HG02798 (cell line): Measurements from ENCODE around the gene NPIPB4.
A peak's percentile ranks its signal among the peaks of the same experiment; 100 is the strongest.
"Not testable (repeated sequence)": the region's sequence is repeated elsewhere in the genome, so short reads cannot be mapped to it uniquely, and the experiment has no call there.

ENCODE experiments used
- ATAC-seq: cut with Tn5 transposase; IDR thresholded peaks from one replicate; pipeline ENCODE4 v1.9.1; 2021; ENCODE audit warnings: mild to moderate bottlenecking; ENCODE audit not compliant: unreplicated experiment, poor library complexity

NPIPB4 gene

DNA sequence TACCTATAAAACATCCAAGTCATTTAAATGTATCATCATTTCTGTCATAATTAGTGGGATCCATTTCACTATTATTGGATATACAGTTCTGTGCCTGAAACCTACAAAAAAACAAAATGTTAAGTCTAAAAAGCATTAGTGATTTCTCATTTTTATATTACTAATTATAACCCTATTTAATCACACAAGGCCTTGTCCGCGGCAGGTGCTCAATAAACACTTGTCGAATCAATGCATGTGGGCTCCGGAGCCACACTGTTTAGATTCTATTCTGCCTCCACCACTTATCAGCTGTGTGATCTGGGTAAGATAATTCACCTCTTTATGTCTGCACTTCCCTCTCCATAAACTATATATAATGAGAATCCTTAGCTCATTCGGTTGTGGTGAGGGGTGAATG lies at the start of gene NPIPB4:
TSS of gene NPIPB4 (minus strand) at position 101 of the 400 bp plus-strand sequence. CDS start 378 bp downstream, outside the sequence.
- not testable (repeated sequence) for ATAC-seq

DNA sequence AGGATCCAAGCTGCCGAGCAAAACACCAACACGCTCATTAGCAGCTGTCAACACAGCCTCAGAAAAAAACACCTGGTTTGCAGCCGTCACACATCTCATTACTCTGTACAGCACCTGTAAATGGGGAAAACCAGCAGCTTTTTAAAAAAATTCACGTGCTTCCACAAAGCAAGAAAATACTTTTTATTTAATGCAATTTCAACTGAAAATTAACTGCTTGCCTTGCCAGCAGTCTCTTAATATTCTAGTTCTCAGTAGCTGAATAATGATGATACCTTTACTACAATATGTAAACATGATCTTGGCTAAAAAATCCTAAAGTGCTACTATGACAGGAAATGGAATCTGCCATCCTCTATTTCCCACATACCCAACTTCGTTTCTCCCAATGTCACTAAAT lies 41.4 kb upstream of the NPIPB4 start:
- not testable (repeated sequence) for ATAC-seq

DNA sequence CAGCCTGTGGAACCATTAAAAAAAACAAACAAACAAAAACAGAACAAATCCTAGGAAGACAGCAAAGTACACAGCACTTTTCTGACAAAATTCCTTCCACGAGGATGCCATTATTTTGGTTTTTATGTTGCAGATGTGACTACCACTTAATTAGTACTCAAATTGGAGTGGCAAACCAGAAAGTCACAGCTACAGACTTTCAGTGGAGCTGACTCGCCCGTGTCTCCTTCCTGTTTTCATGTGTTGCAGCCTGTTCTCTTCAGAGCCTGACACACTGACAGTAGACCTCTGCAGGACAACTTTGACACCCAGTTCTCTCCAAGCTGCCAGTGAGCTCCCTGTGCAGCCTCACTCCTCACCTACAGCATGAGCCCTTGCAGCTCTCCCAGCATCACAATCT lies 24.4 kb upstream of the NPIPB4 start:
- not testable (repeated sequence) for ATAC-seq

DNA sequence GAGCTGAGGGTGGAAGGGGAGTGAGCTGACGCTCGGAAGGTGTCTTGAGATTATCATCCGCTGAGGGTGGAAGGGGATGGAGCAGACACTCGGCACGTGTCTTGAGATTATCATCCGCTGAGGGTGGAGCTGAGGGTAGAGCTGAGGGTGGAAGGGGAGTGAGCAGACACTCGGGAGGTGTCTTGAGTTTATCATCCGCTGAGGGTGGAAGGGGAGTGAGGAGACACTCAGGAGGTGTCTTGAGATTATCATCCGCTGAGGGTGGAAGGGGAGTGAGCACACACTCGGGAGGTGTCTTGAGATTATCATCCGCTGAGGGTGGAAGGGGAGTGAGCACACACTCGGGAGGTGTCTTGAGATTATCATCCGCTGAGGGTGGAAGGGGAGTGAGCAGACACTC lies 20.4 kb downstream of the NPIPB4 start:
- ATAC-seq = not testable (repeated sequence)

GRCh38 chr16:21836334-21836733 lies 21.2 kb downstream of the NPIPB4 start:
- not testable (repeated sequence) for ATAC-seq

DNA sequence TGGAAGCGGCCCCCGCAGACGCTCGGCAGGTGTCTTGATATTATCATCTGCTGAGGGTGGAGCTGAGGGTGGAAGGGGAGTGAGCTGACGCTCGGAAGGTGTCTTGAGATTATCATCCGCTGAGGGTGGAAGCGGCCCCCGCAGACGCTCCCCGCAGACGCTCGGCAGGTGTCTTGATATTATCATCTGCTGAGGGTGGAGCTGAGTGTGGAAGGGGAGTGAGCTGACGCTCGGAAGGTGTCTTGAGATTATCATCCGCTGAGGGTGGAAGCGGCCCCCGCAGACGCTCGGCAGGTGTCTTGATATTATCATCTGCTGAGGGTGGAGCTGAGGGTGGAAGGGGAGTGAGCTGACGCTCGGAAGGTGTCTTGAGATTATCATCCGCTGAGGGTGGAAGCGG lies 21.8 kb downstream of the NPIPB4 start:
- ATAC-seq = not testable (repeated sequence)

DNA sequence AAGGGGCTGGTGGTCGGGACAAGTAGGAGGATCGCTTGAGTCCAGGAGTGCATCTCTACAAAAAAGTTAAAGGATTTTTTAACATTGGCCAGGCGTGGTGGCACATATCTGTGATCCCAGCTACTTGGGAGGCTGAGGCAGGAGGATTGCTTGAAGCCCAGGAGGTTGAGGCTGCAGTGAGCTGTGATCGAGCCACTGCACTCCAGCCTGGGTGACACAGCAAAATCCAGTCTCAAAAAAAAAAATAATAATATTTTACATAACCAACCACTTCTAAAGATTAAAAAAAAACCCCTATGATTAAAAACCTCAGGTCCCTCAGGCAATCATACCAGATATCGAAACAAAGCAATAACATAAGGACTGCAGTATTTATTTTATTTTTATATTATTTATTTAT lies 23.3 kb downstream of the NPIPB4 start:
- ATAC-seq = not testable (repeated sequence)

GRCh38 chr16:21829929-21830328 lies 27.6 kb downstream of the NPIPB4 start:
- ATAC-seq = not testable (repeated sequence)

GRCh38 chr16:21826067-21826706 lies 31.4 kb downstream of the NPIPB4 start:
- not testable (repeated sequence) for ATAC-seq

DNA sequence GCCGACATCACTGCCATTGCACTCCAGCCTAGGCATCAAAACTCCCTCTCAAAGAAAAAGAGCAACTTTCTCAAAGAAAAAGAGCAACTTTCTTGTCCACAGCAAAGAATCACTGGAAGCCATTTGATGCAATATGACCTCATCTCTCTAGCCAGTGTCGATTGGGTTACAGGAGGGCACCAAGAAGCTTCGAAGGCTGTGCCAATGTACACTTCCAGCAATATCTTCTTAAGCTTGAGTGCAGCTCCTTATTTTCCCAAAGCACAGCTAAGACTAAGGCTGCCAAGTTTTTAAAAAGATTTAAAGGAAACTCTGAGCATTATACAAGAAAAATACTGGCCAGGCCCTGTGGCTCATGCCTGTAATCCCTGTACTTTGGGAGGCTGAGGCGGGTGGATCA lies 32.0 kb downstream of the NPIPB4 start:
- ATAC-seq = not testable (repeated sequence)

GRCh38 chr16:21823258-21823657 lies 34.3 kb downstream of the NPIPB4 start:
- ATAC-seq = not testable (repeated sequence)

GRCh38 chr16:21820908-21821465 lies 36.6 kb downstream of the NPIPB4 start:
- not testable (repeated sequence) for ATAC-seq

DNA sequence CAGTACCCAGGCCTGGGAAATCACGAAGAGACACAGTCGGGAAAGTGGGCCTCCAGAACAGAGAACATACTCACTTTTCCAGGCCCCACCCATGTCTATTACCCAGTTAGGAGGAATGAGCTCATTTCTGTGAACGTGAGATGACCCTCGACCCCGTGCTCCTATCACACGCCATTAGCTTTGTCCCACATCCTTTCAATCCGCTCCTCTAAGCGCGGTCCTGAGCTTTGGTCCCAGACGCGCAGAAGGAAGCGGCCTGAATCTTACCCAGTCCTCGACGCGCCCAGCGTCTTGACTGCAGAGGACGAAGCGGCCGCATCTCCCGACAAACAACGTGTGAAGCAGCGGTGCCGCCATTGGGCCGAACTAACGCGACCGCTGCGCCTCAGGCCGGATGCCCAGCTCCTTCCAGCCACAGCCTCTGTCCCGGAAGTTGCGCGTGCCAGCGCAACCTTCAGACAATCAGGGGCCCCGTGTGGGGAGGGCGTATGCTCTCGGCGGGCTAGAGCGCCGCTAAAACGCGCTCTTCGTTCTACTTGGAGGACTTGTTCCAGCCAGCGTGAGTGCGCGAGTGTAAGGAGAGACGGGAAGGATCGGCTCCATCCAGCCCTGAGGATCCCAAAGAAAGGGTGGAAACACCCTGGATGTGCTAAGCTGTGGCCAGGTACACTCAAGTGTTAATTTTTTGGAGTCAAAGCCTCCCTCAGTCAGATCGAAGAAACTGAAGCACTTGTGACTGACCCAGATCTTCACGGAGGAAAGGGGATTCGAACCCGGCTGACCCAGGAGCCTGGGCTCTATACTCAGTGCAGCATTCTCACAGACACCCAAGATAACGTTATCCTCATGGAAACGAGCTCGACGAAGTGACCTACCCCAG lies 37.3 kb downstream of the NPIPB4 start:
- ATAC-seq = peak; percentile 97

DNA sequence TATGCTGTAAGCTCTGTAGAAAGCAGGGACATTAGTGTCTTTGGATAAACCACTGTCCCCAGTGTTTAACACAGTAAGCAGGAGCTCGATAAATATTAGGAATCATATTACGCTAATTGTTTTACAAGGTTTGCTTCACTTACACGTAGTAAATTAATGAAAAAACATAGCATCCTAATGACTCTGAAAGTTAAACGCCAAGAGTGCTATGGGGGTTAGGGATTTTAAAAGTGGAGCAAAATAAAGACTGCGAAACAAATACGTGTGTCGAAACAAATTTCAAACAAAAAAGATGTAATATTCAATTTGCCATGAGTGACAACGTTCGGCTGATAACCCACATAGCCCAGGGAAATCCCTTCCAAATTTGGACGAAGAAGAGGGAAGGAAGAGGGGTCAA lies 37.9 kb downstream of the NPIPB4 start:
- not testable (repeated sequence) for ATAC-seq

DNA sequence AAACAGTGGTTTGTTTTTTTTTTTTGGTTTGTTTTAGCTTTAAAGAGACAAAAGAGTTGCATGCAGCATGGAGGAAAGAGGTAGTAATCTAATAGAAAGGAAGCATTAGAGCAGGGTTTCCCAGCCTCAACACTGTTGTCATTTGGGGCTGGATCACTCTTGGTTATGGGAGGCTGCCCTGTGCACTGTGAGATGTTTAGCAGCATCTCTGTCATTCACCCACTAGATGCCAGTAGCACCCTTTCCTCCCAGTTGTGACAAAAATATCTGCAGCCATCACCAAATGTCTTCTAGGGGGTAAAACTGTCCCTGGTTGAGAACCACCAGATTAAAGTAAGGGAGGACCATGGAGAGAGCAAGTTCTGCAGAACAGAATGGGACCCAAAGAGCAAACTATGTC lies 40.5 kb downstream of the NPIPB4 start:
- not testable (repeated sequence) for ATAC-seq

- ATAC-seq = not testable (repeated sequence)
Observed at GRCh38 chr16:21815694-21816093, 41.9 kb downstream of the NPIPB4 start.

- not testable (repeated sequence) for ATAC-seq
Observed at GRCh38 chr16:21802375-21802663, 55.2 kb downstream of the NPIPB4 start.

- ATAC-seq = not testable (repeated sequence)
Observed at GRCh38 chr16:21801538-21802374, 55.8 kb downstream of the NPIPB4 start.

GRCh38 chr16:21798601-21799000 lies 59.0 kb downstream of the NPIPB4 start:
- not testable (repeated sequence) for ATAC-seq

DNA sequence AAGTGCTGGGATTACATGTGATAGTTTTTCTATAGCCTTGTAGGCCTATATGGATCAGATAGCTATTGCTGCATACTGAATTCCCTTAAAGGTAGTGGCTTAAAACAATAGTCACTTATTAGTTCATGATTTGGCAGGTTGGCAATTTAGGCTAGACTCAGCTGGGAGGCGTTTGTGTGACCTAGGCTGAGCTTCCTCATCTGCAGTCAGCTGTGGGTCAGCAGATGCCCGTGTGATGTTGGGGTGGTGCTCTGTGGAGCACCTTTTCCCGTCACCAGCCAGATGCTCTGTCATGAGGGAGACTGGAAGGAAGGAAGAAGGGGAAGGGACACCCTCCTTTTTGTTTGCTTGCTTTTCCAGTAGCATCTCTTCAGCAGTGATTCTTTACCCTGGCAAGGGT lies 64.2 kb downstream of the NPIPB4 start:
- not testable (repeated sequence) for ATAC-seq
